ENCODE results near the gene CSNK2B.
A peak's percentile ranks its signal among the peaks of the same experiment; 100 is the strongest.
"Not testable (repeated sequence)": the region's sequence is repeated elsewhere in the genome, so short reads cannot be mapped to it uniquely, and the experiment has no call there.

CSNK2B gene

GRCh38 chr6:31687860-31688693 lies 22.2 kb downstream of the CSNK2B start:
- no peak for DNase-seq (ENCODE audit: low read depth in 2 of 2)

DNA sequence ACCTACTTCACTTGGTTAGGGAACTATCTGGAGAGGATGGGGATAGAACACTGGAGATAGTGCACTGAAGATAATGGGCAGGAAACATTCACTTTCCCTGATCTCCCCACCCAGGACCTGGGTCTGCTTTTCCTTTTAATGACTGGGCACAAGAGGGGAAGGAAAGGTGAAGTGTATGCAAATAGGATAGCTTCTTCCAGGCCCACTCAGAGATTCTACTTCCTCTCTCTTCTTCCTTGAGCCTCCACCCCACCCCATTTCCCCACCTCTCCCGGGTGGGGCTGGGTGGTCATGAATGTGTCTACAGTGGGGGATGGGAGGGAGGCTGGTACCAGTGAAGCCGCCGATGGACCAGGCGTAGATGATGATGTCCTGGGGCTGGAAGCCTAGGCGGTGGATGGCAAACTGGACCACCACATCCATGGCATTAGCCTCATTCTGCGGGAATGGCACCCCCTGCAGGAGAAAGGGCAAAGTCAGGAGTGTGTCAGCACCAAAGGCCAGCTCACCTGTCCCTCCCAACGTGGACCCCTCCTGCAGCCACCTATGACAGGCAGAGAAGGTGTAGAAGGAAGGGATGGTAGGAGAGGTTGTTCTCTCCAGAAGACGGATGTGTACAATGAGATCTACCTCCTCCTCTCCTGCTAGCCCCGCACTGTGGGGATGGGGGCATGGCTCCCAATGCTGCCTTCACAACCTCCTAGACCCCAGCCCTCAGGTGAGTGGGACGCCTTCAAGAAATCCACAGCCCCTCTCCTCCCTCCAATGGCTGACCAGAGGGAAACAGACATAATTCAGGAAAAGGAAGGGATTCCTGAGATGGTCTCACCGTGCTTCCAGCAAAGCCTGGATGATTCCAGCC lies 23.6 kb downstream of the CSNK2B start:
- DNase-seq (ENCODE audit: low read depth in 2 of 2) = no peak

DNA sequence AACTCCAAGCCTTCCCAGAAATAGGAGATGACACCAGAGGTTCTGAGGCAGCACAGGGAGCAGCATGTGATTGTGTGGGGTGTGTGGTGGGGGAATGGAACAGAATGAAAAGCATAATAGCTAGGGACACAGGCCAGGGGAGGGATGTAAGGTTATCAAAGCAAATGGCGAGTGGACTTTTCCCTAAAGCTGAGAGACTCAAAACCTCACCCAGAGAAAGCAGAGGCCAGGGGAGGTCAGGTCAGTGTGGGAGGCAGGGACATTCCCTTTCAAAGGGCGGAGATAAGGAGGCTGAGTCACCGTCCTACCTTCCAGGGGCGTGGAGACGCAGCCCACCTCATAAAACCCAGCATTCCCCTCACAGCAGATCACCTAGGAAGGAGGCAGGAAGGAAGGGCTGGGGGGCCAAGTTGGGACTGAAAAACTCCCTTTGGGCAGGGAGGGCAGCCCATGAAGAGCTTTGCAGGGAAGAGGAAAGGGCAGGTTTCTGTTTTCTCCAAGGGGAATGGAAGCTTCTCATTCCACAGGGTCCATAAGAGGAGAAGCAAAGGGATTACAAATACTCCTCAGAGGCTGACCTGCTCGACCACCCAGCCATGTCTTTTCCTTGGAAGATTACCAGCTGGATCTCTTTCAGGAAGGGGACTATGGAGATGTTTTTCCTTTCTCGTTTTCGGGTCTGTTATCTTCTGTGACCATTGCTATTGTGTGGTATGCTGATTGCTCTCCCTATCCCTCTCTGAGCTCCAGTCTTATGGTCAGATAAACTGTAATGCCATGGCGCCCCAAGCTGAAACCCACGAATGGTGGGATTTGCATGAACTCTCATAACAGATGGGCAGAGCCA lies 24.6 kb downstream of the CSNK2B start:
- no peak for DNase-seq (ENCODE audit: low read depth in 2 of 2)

GRCh38 chr6:31691078-31691463 lies 25.2 kb downstream of the CSNK2B start:
- no peak for DNase-seq (ENCODE audit: low read depth in 2 of 2)

- no peak for DNase-seq (ENCODE audit: low read depth in 2 of 2)
Measured at GRCh38 chr6:31691564-31692108, 25.8 kb downstream of the CSNK2B start.

- no peak for DNase-seq (ENCODE audit: low read depth in 2 of 2)
Measured at GRCh38 chr6:31692353-31692752, 26.5 kb downstream of the CSNK2B start.

DNA sequence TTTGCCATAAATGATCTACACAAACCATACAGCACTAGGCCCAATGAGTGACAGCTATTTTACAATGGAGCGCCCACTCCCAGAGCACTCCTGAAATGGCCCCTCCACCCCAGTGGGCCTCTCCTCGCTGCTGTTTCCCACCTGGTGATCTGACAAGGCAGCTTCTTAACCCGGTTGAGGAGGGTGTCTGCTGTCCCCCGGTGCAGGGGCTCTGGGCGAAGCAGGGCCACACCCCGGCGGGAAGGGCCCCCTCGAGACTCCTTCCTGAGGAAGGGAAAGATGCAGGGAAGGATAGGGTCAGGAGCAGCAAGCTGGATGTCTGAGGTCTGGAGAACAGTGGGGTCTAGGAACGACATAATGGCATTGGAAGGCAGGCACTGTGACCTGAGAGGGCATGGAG lies 27.0 kb downstream of the CSNK2B start:
- no peak for DNase-seq (ENCODE audit: low read depth in 2 of 2)

- DNase-seq (ENCODE audit: low read depth in 2 of 2) = no peak
Measured at GRCh38 chr6:31693535-31693934, 27.7 kb downstream of the CSNK2B start.

DNA sequence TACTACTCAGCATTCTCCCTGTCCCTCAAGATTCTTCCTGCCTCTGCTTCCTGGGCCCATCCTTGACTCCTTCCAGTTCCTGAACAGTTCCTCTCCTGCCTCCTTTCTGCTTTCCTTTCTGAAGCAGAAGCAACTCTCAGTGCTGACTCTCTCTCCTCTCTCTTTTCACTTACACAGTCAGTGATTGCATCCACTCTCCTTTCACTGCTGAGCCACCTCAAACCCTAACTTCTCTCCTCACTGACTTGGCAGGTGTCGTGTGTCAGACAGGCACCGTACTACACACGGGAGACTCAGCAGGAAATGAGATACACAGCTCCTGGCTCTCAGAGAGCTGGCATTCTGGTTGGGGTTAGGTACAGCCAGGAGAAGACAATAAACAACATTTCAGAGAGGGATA lies 31.7 kb downstream of the CSNK2B start:
- DNase-seq (ENCODE audit: low read depth in 2 of 2) = no peak

GRCh38 chr6:31700740-31701401 lies 35.0 kb downstream of the CSNK2B start:
- DNase-seq (ENCODE audit: low read depth in 2 of 2) = no peak

- no peak for DNase-seq (ENCODE audit: low read depth in 2 of 2)
Measured at GRCh38 chr6:31701666-31702404, 36.0 kb downstream of the CSNK2B start.

GRCh38 chr6:31702405-31702818 lies 36.5 kb downstream of the CSNK2B start:
- DNase-seq (ENCODE audit: low read depth in 2 of 2) = peak in 1 of 2 experiments; percentile 24

- peak; percentile 90 to 98 for DNase-seq (ENCODE audit: low read depth in 2 of 2)
Measured at GRCh38 chr6:31702819-31703716, 37.2 kb downstream of the CSNK2B start, which contains the start of gene ABHD16A. TSS of gene ABHD16A (minus strand) at chr6:31703324. CDS start at chr6:31703281, 43 bp downstream.

DNA sequence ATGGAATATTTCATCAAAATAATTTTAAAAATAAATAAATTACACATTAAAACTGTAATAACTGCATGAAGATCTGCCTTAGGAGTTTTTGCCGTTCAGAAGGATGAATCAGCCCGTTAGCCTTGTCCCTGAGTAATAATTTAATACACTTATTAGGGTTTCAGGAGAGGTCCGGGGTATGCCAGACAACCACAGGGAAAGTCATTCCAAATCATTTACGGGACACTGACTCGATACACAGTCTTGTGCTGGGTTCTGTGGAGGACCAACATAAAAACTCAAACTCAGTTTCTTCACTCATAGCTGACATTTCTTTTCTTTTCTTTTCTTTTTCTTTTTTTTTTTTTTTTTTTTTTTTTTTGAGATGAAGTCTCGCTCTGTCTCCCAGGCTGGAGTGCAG lies 40.1 kb downstream of the CSNK2B start:
- no peak for DNase-seq (ENCODE audit: low read depth in 2 of 2)

DNA sequence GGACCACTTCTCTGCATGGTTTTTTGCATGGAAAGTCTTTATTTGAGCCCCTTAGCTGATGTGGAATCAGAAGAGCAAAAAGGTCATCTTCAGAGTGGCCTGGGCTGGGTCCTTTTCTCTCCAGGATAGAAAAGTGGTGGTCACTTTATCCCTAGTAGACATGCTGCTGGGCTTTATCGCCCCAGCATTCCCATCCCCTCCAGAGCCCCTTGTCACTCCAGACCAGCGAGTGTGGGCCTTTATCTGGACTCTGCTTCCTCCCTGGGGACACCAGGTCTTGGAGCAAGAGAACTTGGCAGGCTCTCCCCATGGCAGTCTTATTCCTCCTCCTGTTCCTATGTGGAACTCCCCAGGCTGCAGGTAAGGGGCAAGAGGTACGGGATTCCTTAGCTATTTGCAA lies 40.7 kb downstream of the CSNK2B start, which contains the start of gene LY6G6F:
TSS of gene LY6G6F (plus strand) at position 268 of the 400 bp plus-strand sequence. CDS start at position 309, 41 bp downstream.
- no peak for DNase-seq (ENCODE audit: low read depth in 2 of 2)

DNA sequence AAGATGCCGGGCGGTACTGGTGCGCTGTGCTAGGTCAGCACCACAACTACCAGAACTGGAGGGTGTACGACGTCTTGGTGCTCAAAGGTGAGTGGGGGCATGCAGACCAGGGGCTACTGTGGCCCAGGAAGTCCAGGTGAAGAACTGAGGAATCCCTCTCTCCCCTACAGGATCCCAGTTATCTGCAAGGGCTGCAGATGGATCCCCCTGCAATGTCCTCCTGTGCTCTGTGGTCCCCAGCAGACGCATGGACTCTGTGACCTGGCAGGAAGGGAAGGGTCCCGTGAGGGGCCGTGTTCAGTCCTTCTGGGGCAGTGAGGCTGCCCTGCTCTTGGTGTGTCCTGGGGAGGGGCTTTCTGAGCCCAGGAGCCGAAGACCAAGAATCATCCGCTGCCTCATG lies 41.8 kb downstream of the CSNK2B start:
- DNase-seq (ENCODE audit: low read depth in 2 of 2) = no peak

DNA sequence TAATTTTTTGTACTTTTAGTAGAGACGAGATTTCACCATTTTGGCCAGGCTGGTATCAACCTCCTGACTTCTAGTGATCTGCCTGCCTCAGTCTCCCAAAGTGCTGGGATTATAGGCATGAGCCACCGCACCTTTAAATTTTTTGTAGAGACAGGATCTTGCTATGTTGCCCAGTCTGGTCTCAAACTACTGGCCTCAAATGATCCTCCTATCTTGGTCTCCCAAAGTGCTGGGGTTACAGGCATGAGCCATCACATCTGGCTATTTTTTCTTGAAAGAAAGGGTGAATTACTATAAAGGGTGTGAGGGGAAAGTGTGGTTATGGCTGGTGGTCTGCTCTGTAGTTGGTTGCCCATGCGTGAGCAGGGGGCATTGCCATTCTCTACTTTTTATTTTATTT lies 42.3 kb downstream of the CSNK2B start:
- no peak for DNase-seq (ENCODE audit: low read depth in 2 of 2)

DNA sequence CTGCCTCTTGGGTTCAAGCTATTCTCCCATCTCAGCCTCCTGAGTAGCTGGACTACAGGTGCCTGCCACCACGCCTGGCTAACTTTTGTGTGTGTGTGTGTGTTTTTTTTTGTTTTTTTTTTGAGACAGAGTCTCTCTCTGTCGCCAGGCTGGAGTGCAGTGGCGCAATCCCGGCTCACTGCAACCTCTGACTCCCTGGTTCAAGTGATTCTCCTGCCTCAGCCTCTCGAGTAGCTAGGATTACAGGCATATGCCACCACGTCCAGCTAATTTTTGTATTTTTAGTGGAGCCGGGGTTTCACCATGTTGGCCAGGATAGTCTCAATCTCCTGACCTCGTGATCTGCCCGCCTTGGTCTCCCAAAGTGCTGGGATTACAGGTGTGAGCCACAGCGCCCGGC lies 43.3 kb downstream of the CSNK2B start:
- not testable (repeated sequence) for DNase-seq (ENCODE audit: low read depth in 2 of 2)
